GM12865 (cell line): ENCODE measurements around the gene PERM1.

Experiments used
- DNase-seq: peaks from one replicate; pipeline ENCODE4 v3.0.0; 2010; ENCODE audit warnings: low read depth
- H3K4me3 ChIP-seq: 2 replicates; pipeline ENCODE4 v1.5.1; 2011; ENCODE audit warnings: mild to moderate bottlenecking, low read depth, low read length, control low read depth
- CTCF ChIP-seq: IDR thresholded peaks from 2 replicates; pipeline ENCODE4 v1.5.1; 2011; ENCODE audit warnings: low read length, control low read depth, low read depth, inconsistent platforms; ENCODE audit not compliant: insufficient read depth; ENCODE audit errors: missing control alignments

Gene PERM1

GRCh38 chr1:936348-937264 is 45.3 kb downstream of the PERM1 start:
- no peak for DNase-seq
- TF ChIP-seq CTCF = no peak
- no peak overlapping the region for H3K4me3 ChIP-seq

- no peak for DNase-seq
- TF ChIP-seq CTCF = no peak
- H3K4me3 ChIP-seq = no peak overlapping the region
These were observed 46.1 kb downstream of the PERM1 start for GRCh38 chr1:935751-936231.

GRCh38 chr1:934991-935750 is 46.7 kb downstream of the PERM1 start:
- H3K4me3 ChIP-seq = no peak overlapping the region
- TF ChIP-seq CTCF = no peak
- no peak for DNase-seq

- no peak overlapping the region for H3K4me3 ChIP-seq
- DNase-seq = no peak
- TF ChIP-seq CTCF = no peak
These were observed 48.3 kb downstream of the PERM1 start for GRCh38 chr1:933603-933940.

- no peak overlapping the region for H3K4me3 ChIP-seq
- no peak for TF ChIP-seq CTCF
- no peak for DNase-seq
These were observed 48.9 kb downstream of the PERM1 start for GRCh38 chr1:932776-933602.

- no peak for DNase-seq
- no peak for TF ChIP-seq CTCF
These were observed 49.8 kb downstream of the PERM1 start for GRCh38 chr1:932173-932510.

More at GRCh38 chr1:932173-932510, 49.8 kb downstream of the PERM1 start:
- H3K4me3 ChIP-seq = no peak overlapping the region
